HG02610 (cell line): ENCODE measurements around the gene TPCN1.

ENCODE experiments used
- ATAC-seq: cut with Tn5 transposase; IDR thresholded peaks from one replicate; pipeline ENCODE4 v1.9.1; 2021; ENCODE audit warnings: mild to moderate bottlenecking, moderate library complexity; ENCODE audit not compliant: unreplicated experiment

TPCN1 gene

GRCh38 chr12:113278633-113279032 lies 57.4 kb downstream of the TPCN1 start:
- no peak for ATAC-seq

- no peak for ATAC-seq
Measured at GRCh38 chr12:113284751-113285150, 63.5 kb downstream of the TPCN1 start.

- ATAC-seq, result no peak
Measured at GRCh38 chr12:113285679-113286610, 64.7 kb downstream of the TPCN1 start.

- ATAC-seq, result no peak
Measured at GRCh38 chr12:113286712-113287111, 65.4 kb downstream of the TPCN1 start.

DNA sequence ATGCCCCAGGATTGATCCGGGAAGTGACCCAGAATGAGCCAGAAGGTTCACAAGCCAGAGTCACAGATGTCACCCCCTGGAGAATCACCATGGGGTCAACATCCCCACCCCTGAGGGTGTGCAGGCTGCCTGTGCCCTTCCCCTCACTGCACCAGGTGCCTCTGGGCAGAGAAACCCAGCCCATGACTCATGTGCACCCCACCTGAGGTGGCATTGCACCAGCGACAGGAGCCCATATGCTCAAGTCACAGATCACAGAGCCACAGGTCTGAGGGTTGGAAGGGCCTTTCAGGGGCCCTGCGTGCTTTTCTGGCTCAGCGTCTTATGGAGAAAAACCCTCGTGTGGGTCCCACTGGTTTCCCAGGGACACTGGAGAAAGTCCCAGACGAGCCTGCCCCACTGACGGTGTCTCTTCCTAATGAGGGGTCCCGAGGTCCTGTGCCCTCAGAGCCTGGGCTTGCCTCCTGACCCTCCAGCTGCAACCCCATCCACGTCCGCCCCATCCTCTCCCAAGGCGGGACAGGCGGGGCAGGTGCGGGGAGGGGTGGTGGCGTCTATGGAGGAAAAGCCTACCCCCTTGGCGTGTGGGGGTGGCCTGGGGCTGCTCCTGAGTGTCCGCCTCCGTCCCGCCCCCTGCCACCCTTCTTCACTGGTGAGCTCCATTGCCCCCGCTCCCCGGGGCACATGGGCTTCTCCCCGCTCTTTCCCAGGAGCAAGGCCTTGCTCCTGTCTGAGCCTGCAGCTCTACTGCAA lies 66.1 kb downstream of the TPCN1 start:
- ATAC-seq, result no peak

GRCh38 chr12:113287899-113288282 lies 66.6 kb downstream of the TPCN1 start:
- ATAC-seq, result no peak

DNA sequence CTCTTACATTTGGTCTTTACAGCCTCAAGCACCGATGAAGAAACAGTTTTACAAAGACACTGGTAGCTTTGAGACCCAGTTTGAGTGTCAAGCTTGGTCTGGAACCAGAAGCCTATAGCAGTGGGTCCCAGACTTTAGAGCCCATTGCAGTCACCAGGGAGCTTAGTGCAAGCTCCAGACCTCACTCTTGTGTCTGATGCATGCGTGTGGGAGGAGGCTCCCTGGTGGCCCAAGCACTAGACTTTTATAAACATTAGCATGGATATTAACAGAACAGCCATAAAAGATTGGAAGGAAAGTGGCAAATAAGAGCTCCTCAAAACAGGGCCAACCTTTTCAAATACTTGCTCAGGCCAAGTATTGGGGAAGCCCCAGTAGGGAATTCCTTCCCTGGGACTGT lies 68.1 kb downstream of the TPCN1 start:
- no peak for ATAC-seq

- ATAC-seq, result no peak
Measured at GRCh38 chr12:113290506-113290905, 69.2 kb downstream of the TPCN1 start.

GRCh38 chr12:113291586-113291985 lies 70.3 kb downstream of the TPCN1 start:
- no peak for ATAC-seq

- no peak for ATAC-seq
Measured at GRCh38 chr12:113292091-113292490, 70.8 kb downstream of the TPCN1 start.

DNA sequence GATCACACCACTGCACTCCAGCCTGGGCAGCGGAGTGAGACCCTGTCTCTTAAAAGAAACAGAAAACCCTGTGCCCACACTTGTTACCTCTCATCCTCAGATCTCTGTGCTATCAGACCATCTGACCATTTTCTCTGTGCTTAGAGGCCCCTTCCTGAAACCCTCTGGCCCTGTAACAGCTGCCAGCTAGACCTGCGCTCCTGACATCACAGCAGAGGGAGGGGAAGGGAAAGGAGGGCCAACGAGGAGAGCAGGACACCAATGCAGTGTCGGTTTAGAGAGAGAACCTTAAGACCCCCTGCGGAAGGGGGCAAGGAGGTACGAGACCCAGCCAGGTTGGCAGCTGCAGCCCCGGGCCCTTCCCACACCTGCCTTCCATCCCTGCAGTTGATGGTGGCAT lies 71.3 kb downstream of the TPCN1 start:
- no peak for ATAC-seq

- no peak for ATAC-seq
Measured at GRCh38 chr12:113293100-113293499, 71.8 kb downstream of the TPCN1 start.

GRCh38 chr12:113295886-113296556 lies 74.8 kb downstream of the TPCN1 start:
- ATAC-seq, result no peak

GRCh38 chr12:113296557-113297213 lies 75.4 kb downstream of the TPCN1 start:
- no peak for ATAC-seq

GRCh38 chr12:113297214-113297587 lies 75.9 kb downstream of the TPCN1 start:
- ATAC-seq, result no peak

DNA sequence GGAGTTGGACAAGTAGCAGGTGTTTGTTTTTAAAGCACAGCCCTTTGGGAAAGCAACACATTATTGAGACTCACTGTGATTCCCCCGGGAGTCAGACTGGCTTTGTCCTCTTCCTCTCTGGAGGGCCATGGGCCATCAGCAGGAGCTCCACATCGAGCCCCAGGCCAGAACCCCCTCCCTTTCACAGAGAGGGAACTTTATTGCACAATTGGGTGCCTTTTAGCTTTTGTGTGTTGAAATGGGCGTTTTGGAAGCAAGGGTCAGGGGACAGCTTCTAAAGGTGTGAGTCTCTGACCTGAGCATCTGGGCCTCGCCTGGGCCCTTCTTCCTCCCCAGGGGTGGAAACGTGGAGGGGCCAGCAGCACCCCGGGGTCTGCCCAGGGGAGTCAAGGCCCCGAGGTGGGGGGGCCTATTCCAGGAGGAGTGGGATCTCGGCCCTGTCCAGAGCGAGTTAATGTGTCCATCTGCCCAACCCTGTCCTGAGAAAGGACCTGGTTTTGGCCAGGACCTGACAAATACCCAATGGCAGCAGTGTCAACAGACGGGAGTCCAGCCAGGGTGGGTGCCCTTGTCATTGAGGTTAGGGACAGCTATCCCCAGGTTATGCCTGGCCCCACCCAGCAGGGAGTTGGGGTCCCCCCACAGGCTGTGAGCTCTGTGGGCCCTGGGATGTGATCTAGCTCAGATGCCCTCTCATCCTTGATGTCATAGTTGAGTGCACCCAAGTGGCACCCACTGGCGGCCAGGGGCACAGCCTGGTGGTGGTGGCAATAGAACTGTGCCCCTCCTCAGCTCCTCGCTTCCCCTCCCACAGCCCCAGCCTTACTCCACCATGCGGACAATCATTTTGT lies 76.6 kb downstream of the TPCN1 start:
- no peak for ATAC-seq

DNA sequence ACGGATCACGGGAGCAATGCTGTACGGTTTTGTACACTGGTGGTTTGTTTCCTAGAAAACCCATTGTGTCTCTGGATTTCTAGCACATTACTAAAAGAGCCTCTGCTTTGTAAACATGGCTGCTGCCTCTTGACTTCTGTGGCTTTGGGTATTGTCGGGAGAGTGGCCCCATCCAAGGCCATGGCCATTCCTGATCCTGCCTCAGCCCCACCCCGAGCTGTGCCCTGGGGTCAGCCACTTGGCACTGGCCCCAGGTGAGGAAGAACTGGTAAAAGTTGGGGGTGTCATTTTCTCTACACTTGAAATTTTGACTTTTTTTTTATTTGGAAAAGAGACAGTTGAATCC lies 77.2 kb downstream of the TPCN1 start:
- no peak for ATAC-seq

- no peak for ATAC-seq
Measured at GRCh38 chr12:113298861-113299545, 77.7 kb downstream of the TPCN1 start.

GRCh38 chr12:113299619-113300237 lies 78.5 kb downstream of the TPCN1 start:
- no peak for ATAC-seq
